Measurements from ENCODE around the gene CLIC5. TPM values are rescaled to one million over a fixed set of nuclear protein-coding genes. Genes with fewer than 3 reads are reported as not detected.
A peak's percentile ranks its signal among the peaks of the same experiment; 100 is the strongest.
"Not testable (repeated sequence)": the region's sequence is repeated elsewhere in the genome, so short reads cannot be mapped to it uniquely, and the experiment has no call there.

The CLIC5 gene
- total RNA-seq, 4 donors from 2014 or later, result under 0.01 to 5.1 (median 1.5) TPM

- no peak for DNase-seq
- intact Hi-C loops (cut with DNase I; ENCODE audit: low total_unique reads), result no loop called here
- no peak overlapping the region for H3K27ac ChIP-seq
- TF ChIP-seq POLR2A (IDR thresholded peaks at IDR 0.05), result no peak
- no peak for TF ChIP-seq CTCF (IDR thresholded peaks at IDR 0.05)
- no peaks in the 10 kb centered on the region for H3K36me3 ChIP-seq
- no peak overlapping the region for H3K4me3 ChIP-seq
- no peaks in the 10 kb centered on the region for H3K4me1 ChIP-seq
- no peaks in the 10 kb centered on the region for H3K9me3 ChIP-seq
- H3K27me3 ChIP-seq, result no peaks in the 10 kb centered on the region
Observed at GRCh38 chr6:45927421-45928320, 88.0 kb downstream of the CLIC5 start.

- intact Hi-C loops (cut with DNase I; ENCODE audit: low total_unique reads); H3K4me1 ChIP-seq; H3K27me3 ChIP-seq; H3K36me3 ChIP-seq; H3K27ac ChIP-seq; H3K9me3 ChIP-seq; H3K4me3 ChIP-seq; DNase-seq: not testable (repeated sequence)
Observed at GRCh38 chr6:45926423-45926822, 89.2 kb downstream of the CLIC5 start.

GRCh38 chr6:45924763-45925342 is 90.8 kb downstream of the CLIC5 start:
- Histone ChIP-seq H3K27me3 (no peaks in the 10 kb centered on the region), H3K27ac (no peak overlapping the region), H3K36me3 (no peaks in the 10 kb centered on the region), H3K4me1 (no peaks in the 10 kb centered on the region), H3K4me3 (no peak overlapping the region), H3K9me3 (no peaks in the 10 kb centered on the region)
- TF ChIP-seq CTCF (IDR thresholded peaks at IDR 0.05) (no peak), POLR2A (IDR thresholded peaks at IDR 0.05) (no peak)
- intact Hi-C loops (cut with DNase I; ENCODE audit: low total_unique reads), result no loop called here
- DNase-seq, result no peak

GRCh38 chr6:45923831-45924391 is 91.7 kb downstream of the CLIC5 start:
- no peak for DNase-seq
- no peaks in the 10 kb centered on the region for H3K9me3 ChIP-seq
- intact Hi-C loops (cut with DNase I; ENCODE audit: low total_unique reads), result no loop called here
- H3K27me3 ChIP-seq, result no peaks in the 10 kb centered on the region
- no peak overlapping the region for H3K27ac ChIP-seq
- no peaks in the 10 kb centered on the region for H3K36me3 ChIP-seq
- no peak for TF ChIP-seq POLR2A (IDR thresholded peaks at IDR 0.05)
- TF ChIP-seq CTCF (IDR thresholded peaks at IDR 0.05), result no peak
- no peaks in the 10 kb centered on the region for H3K4me1 ChIP-seq
- no peak overlapping the region for H3K4me3 ChIP-seq

GRCh38 chr6:45922728-45923351 is 92.8 kb downstream of the CLIC5 start:
- Histone ChIP-seq H3K36me3 (no peaks in the 10 kb centered on the region), H3K27ac (no peak overlapping the region), H3K4me3 (no peak overlapping the region), H3K27me3 (no peaks in the 10 kb centered on the region), H3K9me3 (no peaks in the 10 kb centered on the region), H3K4me1 (no peaks in the 10 kb centered on the region)
- intact Hi-C loops (cut with DNase I; ENCODE audit: low total_unique reads), result no loop called here
- peak; percentile 55 to 68 (median 60) for TF ChIP-seq CTCF (IDR thresholded peaks at IDR 0.05)
- TF ChIP-seq POLR2A (IDR thresholded peaks at IDR 0.05), result no peak
- peak; percentile 56 to 70 for DNase-seq
